Uterus (tissue), 2 donors: Measurements from ENCODE around the gene CDH4.

Source experiments
- POLR2A ChIP-seq, 2 donors: fragments of 450-650 bp; IDR thresholded peaks; one replicate each; pipeline ENCODE4 v1.6.1; 2016; ENCODE audit warnings: antibody characterized with exemption in 2 of 2, mild to moderate bottlenecking in 1 of 2, moderate library complexity in 1 of 2
- TF ChIP-seq, protein P1 (sequence below), 4 experiments: fragments of 200-600 bp in 2 of 4; fragments of 450-650 bp in 2 of 4; sonication (generic) in 2 of 4; IDR thresholded peaks; one replicate each; pipeline ENCODE4 v1.5.1; 2016 to 2019; ENCODE audit warnings: antibody characterized with exemption in 4 of 4, mild to moderate bottlenecking in 2 of 4, moderate library complexity in 1 of 4

- TF ChIP-seq, protein P1, sequence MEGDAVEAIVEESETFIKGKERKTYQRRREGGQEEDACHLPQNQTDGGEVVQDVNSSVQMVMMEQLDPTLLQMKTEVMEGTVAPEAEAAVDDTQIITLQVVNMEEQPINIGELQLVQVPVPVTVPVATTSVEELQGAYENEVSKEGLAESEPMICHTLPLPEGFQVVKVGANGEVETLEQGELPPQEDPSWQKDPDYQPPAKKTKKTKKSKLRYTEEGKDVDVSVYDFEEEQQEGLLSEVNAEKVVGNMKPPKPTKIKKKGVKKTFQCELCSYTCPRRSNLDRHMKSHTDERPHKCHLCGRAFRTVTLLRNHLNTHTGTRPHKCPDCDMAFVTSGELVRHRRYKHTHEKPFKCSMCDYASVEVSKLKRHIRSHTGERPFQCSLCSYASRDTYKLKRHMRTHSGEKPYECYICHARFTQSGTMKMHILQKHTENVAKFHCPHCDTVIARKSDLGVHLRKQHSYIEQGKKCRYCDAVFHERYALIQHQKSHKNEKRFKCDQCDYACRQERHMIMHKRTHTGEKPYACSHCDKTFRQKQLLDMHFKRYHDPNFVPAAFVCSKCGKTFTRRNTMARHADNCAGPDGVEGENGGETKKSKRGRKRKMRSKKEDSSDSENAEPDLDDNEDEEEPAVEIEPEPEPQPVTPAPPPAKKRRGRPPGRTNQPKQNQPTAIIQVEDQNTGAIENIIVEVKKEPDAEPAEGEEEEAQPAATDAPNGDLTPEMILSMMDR (IDR thresholded peaks at IDR 0.05) = no peak
- no peak for TF ChIP-seq POLR2A (IDR thresholded peaks at IDR 0.05)
Measured at GRCh38 chr20:61508301-61509096, 256.4 kb downstream of the CDH4 start.
